ENCODE data around the gene NME5.
"Not testable (repeated sequence)": the region's sequence is repeated elsewhere in the genome, so short reads cannot be mapped to it uniquely, and the experiment has no call there.

NME5 gene

DNA sequence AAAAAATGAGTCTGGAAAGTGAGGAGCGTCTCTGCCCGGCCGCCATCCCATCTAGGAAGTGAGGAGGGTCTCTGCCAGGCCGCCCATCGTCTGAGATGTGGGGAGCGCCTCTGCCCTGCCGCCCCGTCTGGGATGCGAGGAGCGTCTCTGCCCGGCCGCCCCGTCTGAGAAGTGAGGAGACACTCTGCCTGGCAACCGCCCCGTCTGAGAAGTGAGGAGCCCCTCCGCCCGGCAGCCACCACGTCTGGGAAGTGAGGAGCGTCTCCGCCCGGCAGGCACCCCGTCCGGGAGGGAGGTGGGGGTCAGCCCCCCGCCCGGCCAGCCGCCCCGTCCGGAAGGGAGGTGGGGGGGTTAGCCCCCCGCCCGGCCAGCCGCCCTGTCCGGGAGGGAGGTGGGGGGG lies 69.2 kb downstream of the NME5 start:
- not testable (repeated sequence) for FAIRE-seq

DNA sequence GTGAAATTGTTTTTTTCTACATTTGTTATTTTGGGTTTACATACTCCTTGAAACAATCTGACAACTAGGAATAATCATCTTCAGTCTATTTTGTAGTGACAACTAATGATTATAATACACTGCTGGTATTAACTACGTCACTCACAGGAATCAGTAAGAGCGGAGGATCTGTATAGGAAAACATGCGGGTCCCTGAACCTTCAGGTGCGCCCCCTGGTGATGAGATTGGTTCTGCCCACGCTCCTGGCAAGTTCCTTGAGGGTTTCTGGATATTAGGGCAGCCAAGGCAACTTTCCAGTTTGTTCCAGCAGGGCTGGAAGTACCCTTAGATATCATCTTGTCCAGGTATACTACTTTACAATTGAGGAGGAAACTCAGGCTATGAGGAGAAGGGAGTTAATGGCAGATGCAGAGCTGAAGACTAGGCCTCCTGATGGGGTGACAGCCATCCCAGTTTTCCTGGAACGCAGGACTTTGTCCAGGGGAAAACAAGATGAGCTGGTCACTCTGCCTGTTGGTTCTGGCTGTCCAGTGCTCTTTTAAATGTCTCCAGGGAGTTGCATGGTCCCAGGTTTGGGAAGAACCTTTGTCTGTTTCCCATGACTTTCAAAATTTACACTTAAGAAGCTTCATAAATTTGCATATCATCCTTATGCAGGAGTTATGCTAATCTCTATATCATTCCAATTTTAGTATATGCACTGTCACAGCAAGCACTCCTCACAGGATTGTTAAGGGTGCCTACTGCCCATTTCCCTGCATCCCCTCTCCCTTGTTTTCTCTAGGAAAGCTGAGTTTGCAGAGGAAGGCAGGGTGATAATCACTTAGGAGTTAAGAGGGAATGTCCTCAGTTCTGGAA lies 70.3 kb downstream of the NME5 start:
- peak; percentile 74 for FAIRE-seq

DNA sequence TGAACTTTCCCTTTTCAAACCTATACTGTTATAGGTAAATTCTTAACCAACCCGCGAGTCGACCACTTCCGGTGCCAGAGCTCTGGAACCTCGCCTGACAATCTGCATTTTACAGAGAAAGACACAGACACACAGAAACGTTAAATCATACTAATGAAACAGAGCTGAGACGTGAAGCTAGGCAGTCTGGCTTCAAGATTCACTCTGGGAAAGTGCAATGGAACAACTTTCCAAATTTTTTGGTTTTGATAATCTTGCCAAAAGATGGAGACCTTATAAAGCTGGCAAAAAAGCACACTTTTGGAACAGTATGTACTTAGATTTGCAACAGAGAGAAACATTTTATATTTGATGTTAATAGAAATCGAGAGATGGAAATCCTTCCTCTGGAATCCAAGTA lies 71.3 kb downstream of the NME5 start:
- no peak for FAIRE-seq

Data from A204.1 (cell line).